GM13977 (cell line): ENCODE results near the gene MED13L.
A peak's percentile ranks its signal among the peaks of the same experiment; 100 is the strongest.

Experiments
- DNase-seq: peaks from one replicate; pipeline ENCODE4 v3.0.0; 2012; ENCODE audit warnings: low spot score
- CTCF ChIP-seq: IDR thresholded peaks from 2 replicates; pipeline ENCODE4 v1.5.1; 2012; ENCODE audit warnings: mild to moderate bottlenecking, control low read depth; ENCODE audit not compliant: insufficient read depth; ENCODE audit errors: extremely low read depth, missing control alignments
- in situ Hi-C: fragments of 300-500 bp; cut with MboI; formaldehyde crosslinking; loops from one replicate; pipeline ENCODE4 v1.12.0; 2022; ENCODE audit warnings: low sequenced_read_pairs, low pct_unique_long_range_greater_than_20kb, mixed read lengths, inconsistent platforms; ENCODE audit not compliant: unreplicated experiment

The MED13L gene

GRCh38 chr12:116140529-116140928, 137.0 kb downstream of the MED13L start:
- DNase-seq, result no peak
- in situ Hi-C loops, result no loop called here
- no peak for TF ChIP-seq CTCF

GRCh38 chr12:116138781-116139180, 138.7 kb downstream of the MED13L start:
- no peak for DNase-seq
- in situ Hi-C loops, result no loop called here
- no peak for TF ChIP-seq CTCF

- TF ChIP-seq CTCF, result no peak
- no peak for DNase-seq
- in situ Hi-C loops, result no loop called here
These were observed 139.1 kb downstream of the MED13L start for GRCh38 chr12:116138364-116138763.

- no peak for TF ChIP-seq CTCF
- DNase-seq, result peak; percentile 29
- in situ Hi-C loops, result no loop called here
These were observed 140.2 kb downstream of the MED13L start for GRCh38 chr12:116137318-116137717.

- DNase-seq, result no peak
- in situ Hi-C loops, result no loop called here
- TF ChIP-seq CTCF, result no peak
These were observed 141.2 kb downstream of the MED13L start for GRCh38 chr12:116136340-116136739.

- in situ Hi-C loops, result no loop called here
- no peak for TF ChIP-seq CTCF
- no peak for DNase-seq
These were observed 142.1 kb downstream of the MED13L start for GRCh38 chr12:116135209-116135930.
